ENCODE data around the gene TRABD. TPM values are rescaled to one million over a fixed set of nuclear protein-coding genes. Genes with fewer than 3 reads are reported as not detected.
"Not testable (repeated sequence)": the region's sequence is repeated elsewhere in the genome, so short reads cannot be mapped to it uniquely, and the experiment has no call there.

The TRABD gene, protein sequence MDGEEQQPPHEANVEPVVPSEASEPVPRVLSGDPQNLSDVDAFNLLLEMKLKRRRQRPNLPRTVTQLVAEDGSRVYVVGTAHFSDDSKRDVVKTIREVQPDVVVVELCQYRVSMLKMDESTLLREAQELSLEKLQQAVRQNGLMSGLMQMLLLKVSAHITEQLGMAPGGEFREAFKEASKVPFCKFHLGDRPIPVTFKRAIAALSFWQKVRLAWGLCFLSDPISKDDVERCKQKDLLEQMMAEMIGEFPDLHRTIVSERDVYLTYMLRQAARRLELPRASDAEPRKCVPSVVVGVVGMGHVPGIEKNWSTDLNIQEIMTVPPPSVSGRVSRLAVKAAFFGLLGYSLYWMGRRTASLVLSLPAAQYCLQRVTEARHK
- 10 to 100 TPM; 43.3 to 84.6 (median 66.9) TPM for polyA plus RNA-seq
- long read RNA-seq, donor 1, transcript TRABD-202 (10 exons, 2,272 nt): major isoform, 10 of 30 reads
- long read RNA-seq, donor 1, transcript TRABD-206 (2 exons, 1,661 nt): minor isoform, 7 of 30 reads
- long read RNA-seq, donor 1, partial matches to known transcripts: 0 of 30 reads
- long read RNA-seq, donor 1, other reads (novel, unspliced or antisense): 6 of 30 reads
- long read RNA-seq, donor 2, partial matches to known transcripts: 6 of 8 reads
- long read RNA-seq, donor 2, other reads (novel, unspliced or antisense): 0 of 8 reads
- long read RNA-seq, donor 3, partial matches to known transcripts: 0 of 4 reads
- long read RNA-seq, donor 3, other reads (novel, unspliced or antisense): 0 of 4 reads
- long read RNA-seq, donor 4: 0 reads
- long read RNA-seq, donor 5, partial matches to known transcripts: 0 of 2 reads
- long read RNA-seq, donor 5, other reads (novel, unspliced or antisense): 0 of 2 reads
- long read RNA-seq, donor 6, partial matches to known transcripts: 0 of 8 reads
- long read RNA-seq, donor 6, other reads (novel, unspliced or antisense): 0 of 8 reads
- long read RNA-seq, donor 7, partial matches to known transcripts: 0 of 8 reads
- long read RNA-seq, donor 7, other reads (novel, unspliced or antisense): 0 of 8 reads
- long read RNA-seq, donor 8, partial matches to known transcripts: 0 of 1 reads
- long read RNA-seq, donor 8, other reads (novel, unspliced or antisense): 0 of 1 reads
- long read RNA-seq, donor 9, partial matches to known transcripts: 0 of 2 reads
- long read RNA-seq, donor 9, other reads (novel, unspliced or antisense): 0 of 2 reads
- long read RNA-seq, donor 10, partial matches to known transcripts: 0 of 8 reads
- long read RNA-seq, donor 10, other reads (novel, unspliced or antisense): 0 of 8 reads

DNA sequence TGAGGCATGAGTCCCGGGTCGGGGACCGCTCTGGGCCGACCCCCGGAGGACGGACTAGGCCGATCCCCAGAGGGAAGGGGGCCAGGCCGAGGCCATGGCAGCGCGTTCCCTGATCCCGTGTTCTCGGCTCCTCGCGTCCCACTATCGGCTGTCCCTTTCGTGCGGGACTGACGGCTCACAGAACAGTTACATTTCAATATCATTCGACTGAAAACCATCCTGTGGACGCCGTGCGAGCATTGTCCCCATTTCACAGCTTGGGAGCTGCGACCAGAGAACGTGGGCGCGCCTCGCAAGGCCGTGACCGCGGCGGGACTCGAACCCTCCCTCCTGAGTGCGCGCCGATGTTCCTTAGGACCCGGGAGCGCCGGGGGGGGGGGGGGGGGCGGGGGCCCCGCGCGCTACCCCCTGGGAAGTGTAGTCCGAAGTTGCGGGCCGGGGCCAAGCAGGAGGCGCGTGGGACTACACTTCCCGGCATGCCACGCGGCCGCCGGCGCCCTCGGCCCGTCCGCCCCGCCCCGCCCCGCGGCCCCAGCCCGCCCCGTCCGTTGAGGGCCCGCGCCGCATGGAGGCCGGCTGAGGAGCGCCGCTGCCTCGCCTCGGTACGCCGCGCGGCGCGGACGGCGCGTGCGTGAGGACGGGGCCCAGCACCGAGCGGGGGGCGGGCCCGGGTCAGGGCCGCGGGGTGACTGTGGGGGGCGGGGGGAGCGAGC is at the start of gene TRABD:
Gene TRABD (plus strand): TSS at position 539 of the 713 bp plus-strand sequence. CDS start 7,148 bp downstream, outside the sequence.
- Histone ChIP-seq H3K27me3 (ENCODE audit: control insufficient read depth in 3 of 3, insufficient read depth in 3 of 3, low read length in 3 of 3) (peaks cover 0 to 3% (median 0%) of the 10 kb centered on the region in 3 donors), H3K4me3 (ENCODE audit: low read depth in 1 of 3, low read length in 3 of 3) (peak within 1 kb of the TSS; percentile 54 to 82 (median 61)), H3K36me3 (ENCODE audit: control insufficient read depth in 3 of 3, insufficient read depth in 2 of 3, low read depth in 1 of 3, low read length in 3 of 3) (peaks cover 0 to 13% (median 0%) of the 10 kb centered on the region in 3 donors), H3K27ac (ENCODE audit: low read depth in 1 of 3, low read length in 2 of 3) (peak within 1 kb of the TSS in 2 of 3 donors; percentile 75 to 84), H3K9me3 (ENCODE audit: control insufficient read depth in 2 of 2, insufficient read depth in 1 of 2, low read depth in 1 of 2, low read length in 1 of 2) (no peaks in the 10 kb centered on the region), H3K4me1 (ENCODE audit: control insufficient read depth in 3 of 3, insufficient read depth in 2 of 3, low read depth in 1 of 3, low read length in 2 of 3) (peaks cover 0 to 41% (median 0%) of the 10 kb centered on the region in 3 donors)
- FAIRE-seq (no peak), DNase-seq (peak; percentile 89 to 95)
- WGBS, 3 donors: 1 to 3% (median 2%) methylated on average over 34 to 88 of the region's 90 CpGs

DNA sequence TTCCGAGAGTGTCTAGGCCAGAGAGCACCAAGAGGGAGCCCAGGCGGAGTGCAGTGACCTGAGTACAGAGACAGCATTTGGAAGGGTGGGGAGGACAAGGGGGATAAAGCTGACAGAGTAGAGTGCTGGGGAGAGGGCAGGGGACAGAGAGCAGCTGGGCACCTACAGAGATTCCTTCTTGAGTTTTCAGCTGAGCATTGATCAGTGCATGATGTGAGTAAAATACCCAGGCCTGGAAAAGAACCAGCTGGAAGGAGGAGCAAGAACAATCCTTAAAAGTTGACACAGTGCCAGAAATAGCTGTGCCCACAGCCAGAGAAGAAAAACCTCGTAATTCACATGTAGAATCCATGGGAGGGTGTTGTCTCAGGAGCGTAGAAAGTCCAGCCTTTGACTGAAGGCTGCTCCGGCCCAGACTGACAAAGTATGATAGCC is 49.1 kb upstream of the TRABD start:
- Histone ChIP-seq H3K27ac (ENCODE audit: low read depth in 1 of 3, low read length in 2 of 3) (no peak overlapping the region), H3K9me3 (ENCODE audit: control insufficient read depth in 2 of 2, insufficient read depth in 1 of 2, low read depth in 1 of 2, low read length in 1 of 2) (peaks cover 0 to 3% of the 10 kb centered on the region in 2 donors), H3K36me3 (ENCODE audit: control insufficient read depth in 3 of 3, insufficient read depth in 2 of 3, low read depth in 1 of 3, low read length in 3 of 3) (no peaks in the 10 kb centered on the region), H3K27me3 (ENCODE audit: control insufficient read depth in 3 of 3, insufficient read depth in 3 of 3, low read length in 3 of 3) (peaks cover 0 to 2% (median 2%) of the 10 kb centered on the region in 3 donors), H3K4me3 (ENCODE audit: low read depth in 1 of 3, low read length in 3 of 3) (no peak overlapping the region), H3K4me1 (ENCODE audit: control insufficient read depth in 3 of 3, insufficient read depth in 2 of 3, low read depth in 1 of 3, low read length in 2 of 3) (no peaks in the 10 kb centered on the region)
- no peak for DNase-seq
- WGBS, 3 donors: 60 to 68% (median 67%) methylated on average over 5 of the region's 5 CpGs
- no peak for FAIRE-seq

DNA sequence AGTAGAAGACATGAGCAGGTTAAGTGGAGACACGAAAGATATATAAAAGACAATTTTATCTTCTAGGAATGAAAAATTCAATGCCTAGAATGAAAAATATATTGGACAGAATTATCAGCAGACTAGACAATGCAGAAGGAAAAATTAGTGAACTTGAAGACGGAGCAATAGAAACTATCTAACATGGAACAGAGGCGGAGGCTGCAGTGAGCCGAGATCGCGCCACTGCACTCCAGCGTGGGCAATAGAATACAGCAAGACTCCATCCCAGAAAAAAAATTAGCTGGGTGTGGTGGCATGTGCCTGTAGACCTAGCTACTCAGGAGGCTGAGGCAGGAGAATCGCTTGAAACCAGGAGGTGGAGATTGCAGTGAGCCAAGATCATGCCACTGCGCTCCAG is 48.4 kb upstream of the TRABD start:
- WGBS, 3 donors: 95 to 97% (median 96%) methylated on average over 9 of the region's 9 CpGs
- H3K27ac ChIP-seq (ENCODE audit: low read depth in 1 of 3, low read length in 2 of 3); H3K4me1 ChIP-seq (ENCODE audit: control insufficient read depth in 3 of 3, insufficient read depth in 2 of 3, low read depth in 1 of 3, low read length in 2 of 3); DNase-seq; H3K36me3 ChIP-seq (ENCODE audit: control insufficient read depth in 3 of 3, insufficient read depth in 2 of 3, low read depth in 1 of 3, low read length in 3 of 3); H3K9me3 ChIP-seq (ENCODE audit: control insufficient read depth in 2 of 2, insufficient read depth in 1 of 2, low read depth in 1 of 2, low read length in 1 of 2); FAIRE-seq; H3K4me3 ChIP-seq (ENCODE audit: low read depth in 1 of 3, low read length in 3 of 3); H3K27me3 ChIP-seq (ENCODE audit: control insufficient read depth in 3 of 3, insufficient read depth in 3 of 3, low read length in 3 of 3): not testable (repeated sequence)

DNA sequence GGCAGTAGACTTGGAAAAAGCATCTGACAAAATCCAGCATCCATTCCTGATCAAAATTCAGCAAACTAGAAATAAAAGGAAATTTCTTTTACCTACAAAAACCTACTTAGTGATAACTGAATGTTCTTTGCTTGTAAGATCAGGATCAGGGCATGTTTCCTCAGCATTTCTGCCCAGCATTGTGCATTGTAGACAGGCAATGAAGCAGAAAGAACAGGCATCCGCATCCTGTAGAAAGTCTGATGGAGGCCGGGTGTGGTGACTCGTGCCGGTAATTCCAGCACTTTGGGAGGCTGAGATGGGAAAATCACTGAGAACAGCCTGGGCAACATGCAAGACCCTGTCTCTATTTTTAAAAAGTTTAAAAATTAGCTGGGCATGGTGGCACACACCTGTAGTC is 47.7 kb upstream of the TRABD start:
- FAIRE-seq (no peak), DNase-seq (no peak)
- H3K4me1 ChIP-seq (ENCODE audit: control insufficient read depth in 3 of 3, insufficient read depth in 2 of 3, low read depth in 1 of 3, low read length in 2 of 3): no peaks in the 10 kb centered on the region
- peaks cover 0 to 5% (median 3%) of the 10 kb centered on the region in 3 donors for H3K27me3 ChIP-seq (ENCODE audit: control insufficient read depth in 3 of 3, insufficient read depth in 3 of 3, low read length in 3 of 3)
- H3K27ac ChIP-seq (ENCODE audit: low read depth in 1 of 3, low read length in 2 of 3): no peak overlapping the region
- no peaks in the 10 kb centered on the region for H3K9me3 ChIP-seq (ENCODE audit: control insufficient read depth in 2 of 2, insufficient read depth in 1 of 2, low read depth in 1 of 2, low read length in 1 of 2)
- no peaks in the 10 kb centered on the region for H3K36me3 ChIP-seq (ENCODE audit: control insufficient read depth in 3 of 3, insufficient read depth in 2 of 3, low read depth in 1 of 3, low read length in 3 of 3)
- 90 to 95% (median 94%) methylated on average over 4 of the region's 4 CpGs for WGBS, 3 donors
- no peak overlapping the region for H3K4me3 ChIP-seq (ENCODE audit: low read depth in 1 of 3, low read length in 3 of 3)

DNA sequence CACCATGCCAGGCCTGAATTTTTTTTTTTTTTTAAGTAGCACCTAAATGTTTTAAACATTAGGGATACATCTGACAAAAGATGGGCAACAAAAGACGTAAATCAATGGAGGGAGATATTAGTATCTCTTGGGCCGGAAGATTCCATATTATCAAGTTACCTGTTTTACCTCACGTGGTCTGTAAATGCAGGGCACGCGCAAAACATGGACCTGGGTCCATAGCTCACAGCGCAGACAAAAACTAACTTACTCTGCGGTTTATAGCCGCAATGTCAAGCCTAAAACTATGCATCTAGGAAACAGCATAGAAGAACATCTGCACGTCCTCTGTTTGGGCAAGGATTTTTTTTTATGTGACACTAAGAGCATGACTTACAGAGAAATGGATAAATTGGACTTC is 46.7 kb upstream of the TRABD start:
- FAIRE-seq: no peak
- Histone ChIP-seq H3K27ac (ENCODE audit: low read depth in 1 of 3, low read length in 2 of 3) (no peak overlapping the region), H3K9me3 (ENCODE audit: control insufficient read depth in 2 of 2, insufficient read depth in 1 of 2, low read depth in 1 of 2, low read length in 1 of 2) (no peaks in the 10 kb centered on the region), H3K4me1 (ENCODE audit: control insufficient read depth in 3 of 3, insufficient read depth in 2 of 3, low read depth in 1 of 3, low read length in 2 of 3) (no peaks in the 10 kb centered on the region), H3K27me3 (ENCODE audit: control insufficient read depth in 3 of 3, insufficient read depth in 3 of 3, low read length in 3 of 3) (peaks cover 0 to 9% (median 3%) of the 10 kb centered on the region in 3 donors), H3K4me3 (ENCODE audit: low read depth in 1 of 3, low read length in 3 of 3) (no peak overlapping the region), H3K36me3 (ENCODE audit: control insufficient read depth in 3 of 3, insufficient read depth in 2 of 3, low read depth in 1 of 3, low read length in 3 of 3) (no peaks in the 10 kb centered on the region)
- 86 to 91% (median 90%) methylated on average over 9 of the region's 9 CpGs for WGBS, 3 donors
- no peak for DNase-seq

DNA sequence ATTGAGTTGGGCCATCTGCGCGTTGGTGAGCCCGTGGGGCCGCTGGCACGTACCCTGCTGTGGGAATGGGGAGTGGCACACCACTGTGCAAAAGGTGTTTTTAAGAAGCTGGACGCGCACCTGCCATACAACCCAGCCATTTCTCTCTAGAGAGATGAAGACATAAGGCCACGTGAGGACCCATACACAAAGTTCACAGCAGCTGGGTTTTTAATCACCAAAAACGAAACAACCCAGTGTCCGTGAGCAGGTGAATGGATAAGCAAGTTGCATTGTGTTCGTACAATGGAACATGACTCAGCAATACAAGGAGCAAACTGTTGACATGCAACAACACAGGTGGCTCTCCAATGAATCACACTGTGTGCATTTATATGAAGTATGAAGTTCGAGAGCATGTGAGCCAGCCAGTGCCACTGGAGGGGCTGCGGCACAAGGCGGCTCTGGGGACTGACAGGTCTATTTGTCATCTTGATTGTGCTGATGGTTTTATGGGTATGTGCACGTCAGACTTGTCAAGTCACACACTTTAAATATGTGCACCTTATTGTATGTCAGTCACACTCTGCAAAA is 45.8 kb upstream of the TRABD start:
- Histone ChIP-seq H3K27me3 (ENCODE audit: control insufficient read depth in 3 of 3, insufficient read depth in 3 of 3, low read length in 3 of 3) (peaks cover 0 to 9% (median 3%) of the 10 kb centered on the region in 3 donors), H3K36me3 (ENCODE audit: control insufficient read depth in 3 of 3, insufficient read depth in 2 of 3, low read depth in 1 of 3, low read length in 3 of 3) (no peaks in the 10 kb centered on the region), H3K4me1 (ENCODE audit: control insufficient read depth in 3 of 3, insufficient read depth in 2 of 3, low read depth in 1 of 3, low read length in 2 of 3) (no peaks in the 10 kb centered on the region), H3K27ac (ENCODE audit: low read depth in 1 of 3, low read length in 2 of 3) (no peak overlapping the region), H3K4me3 (ENCODE audit: low read depth in 1 of 3, low read length in 3 of 3) (no peak overlapping the region), H3K9me3 (ENCODE audit: control insufficient read depth in 2 of 2, insufficient read depth in 1 of 2, low read depth in 1 of 2, low read length in 1 of 2) (no peaks in the 10 kb centered on the region)
- no peak for FAIRE-seq
- WGBS, 3 donors: 15 to 53% (median 32%) methylated on average over 15 of the region's 15 CpGs
- peak; percentile 64 to 86 for DNase-seq

DNA sequence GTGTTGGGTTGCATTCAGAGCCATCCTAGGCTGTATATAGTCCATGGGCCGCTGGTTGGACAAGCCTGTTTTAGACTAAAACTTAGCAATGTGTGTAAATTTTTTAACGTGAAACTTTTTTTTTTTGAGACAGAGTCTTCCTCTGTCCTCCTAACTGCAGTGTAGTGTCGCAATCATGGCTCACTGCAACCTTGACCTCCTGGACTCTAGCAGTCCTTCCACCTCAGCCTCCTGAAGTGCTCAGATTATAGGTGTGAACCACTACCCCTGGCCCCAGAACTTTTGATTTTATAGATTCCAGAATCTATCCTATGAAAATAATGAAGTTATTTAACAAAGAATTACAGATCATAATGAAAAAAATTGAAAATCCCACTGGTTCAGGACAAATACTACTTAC is 45.1 kb upstream of the TRABD start:
- FAIRE-seq: no peak
- Histone ChIP-seq H3K9me3 (ENCODE audit: control insufficient read depth in 2 of 2, insufficient read depth in 1 of 2, low read depth in 1 of 2, low read length in 1 of 2) (no peaks in the 10 kb centered on the region), H3K27ac (ENCODE audit: low read depth in 1 of 3, low read length in 2 of 3) (no peak overlapping the region), H3K4me1 (ENCODE audit: control insufficient read depth in 3 of 3, insufficient read depth in 2 of 3, low read depth in 1 of 3, low read length in 2 of 3) (peaks cover 0 to 3% (median 0%) of the 10 kb centered on the region in 3 donors), H3K36me3 (ENCODE audit: control insufficient read depth in 3 of 3, insufficient read depth in 2 of 3, low read depth in 1 of 3, low read length in 3 of 3) (no peaks in the 10 kb centered on the region), H3K4me3 (ENCODE audit: low read depth in 1 of 3, low read length in 3 of 3) (no peak overlapping the region), H3K27me3 (ENCODE audit: control insufficient read depth in 3 of 3, insufficient read depth in 3 of 3, low read length in 3 of 3) (peaks cover 0 to 9% (median 3%) of the 10 kb centered on the region in 3 donors)
- 31 to 66% (median 49%) methylated on average over 3 of the region's 3 CpGs for WGBS, 3 donors
- peak; percentile 51 to 62 for DNase-seq

Data from small intestine (tissue), 16 donors.